ENCODE data around the gene RASSF3.

- TF ChIP-seq CTCF (conservative IDR thresholded peaks at IDR 0.05) (no peak), ZFX (IDR thresholded peaks at IDR 0.05) (no peak)
Observed at GRCh38 chr12:64618953-64619590, 8.8 kb downstream of the RASSF3 start.
